Mucosa of rectum (tissue), 2 donors: Measurements from ENCODE around the gene CLBA1.
A peak's percentile ranks its signal among the peaks of the same experiment; 100 is the strongest.

Experiments
- H3K27ac ChIP-seq, 2 donors: one replicate each; pipeline ENCODE4 v1.7.0; 2013; ENCODE audit warnings: inconsistent platforms in 2 of 2, low read depth in 2 of 2, low read length in 2 of 2
- H3K27me3 ChIP-seq, 2 donors: one replicate each; pipeline ENCODE4 v1.7.0; 2013; ENCODE audit warnings: low read length in 2 of 2; ENCODE audit not compliant: control insufficient read depth in 2 of 2, insufficient read depth in 2 of 2
- H3K36me3 ChIP-seq, 2 donors: one replicate each; pipeline ENCODE4 v1.7.0; 2013; ENCODE audit warnings: low read length in 2 of 2; ENCODE audit not compliant: control insufficient read depth in 2 of 2, insufficient read depth in 2 of 2
- H3K4me1 ChIP-seq, 2 donors: one replicate each; pipeline ENCODE4 v1.7.0; 2013; ENCODE audit warnings: low read length in 2 of 2, mild to moderate bottlenecking in 1 of 2; ENCODE audit not compliant: control insufficient read depth in 2 of 2, insufficient read depth in 2 of 2
- H3K4me3 ChIP-seq, 2 donors: one replicate each; pipeline ENCODE4 v1.7.0; 2013; ENCODE audit warnings: low read length in 2 of 2
- H3K9ac ChIP-seq, 2 donors: one replicate each; pipeline ENCODE4 v1.7.0; 2013; ENCODE audit warnings: low read length in 2 of 2, low read depth in 1 of 2, mild to moderate bottlenecking in 1 of 2
- H3K9me3 ChIP-seq, 2 donors: one replicate each; pipeline ENCODE4 v1.7.0; 2013; ENCODE audit warnings: low read length in 2 of 2; ENCODE audit not compliant: control insufficient read depth in 2 of 2
- donor health status: healthy.
- donor health status: Normal muscosa, but diverticular disease.

CLBA1 gene

GRCh38 chr14:104975481-104976197 lies 9.9 kb upstream of the CLBA1 start:
- H3K9ac ChIP-seq: no peak overlapping the region
- H3K9me3 ChIP-seq: no peaks in the 10 kb centered on the region
- no peaks in the 10 kb centered on the region for H3K36me3 ChIP-seq
- H3K27me3 ChIP-seq: peaks cover 27 to 28% of the 10 kb centered on the region in 2 donors
- H3K27ac ChIP-seq: no peak overlapping the region
- no peak overlapping the region for H3K4me3 ChIP-seq
- peaks cover 45 to 52% of the 10 kb centered on the region in 2 donors for H3K4me1 ChIP-seq

- Histone ChIP-seq H3K27ac (no peak overlapping the region), H3K4me3 (peak overlapping the region in 1 of 2 donors; percentile 22), H3K36me3 (no peaks in the 10 kb centered on the region), H3K9me3 (no peaks in the 10 kb centered on the region), H3K9ac (peak overlapping the region in 1 of 2 donors; percentile 17), H3K4me1 (peaks cover 45 to 49% of the 10 kb centered on the region in 2 donors), H3K27me3 (peaks cover 28 to 31% of the 10 kb centered on the region in 2 donors)
Observed at GRCh38 chr14:104976198-104977007, 9.2 kb upstream of the CLBA1 start.

- H3K9me3 ChIP-seq: no peaks in the 10 kb centered on the region
- no peaks in the 10 kb centered on the region for H3K36me3 ChIP-seq
- H3K4me1 ChIP-seq: peaks cover 38 to 43% of the 10 kb centered on the region in 2 donors
- H3K27me3 ChIP-seq: peaks cover 28 to 31% of the 10 kb centered on the region in 2 donors
- H3K27ac ChIP-seq: no peak overlapping the region
- peak overlapping the region; percentile 36 to 65 for H3K4me3 ChIP-seq
- no peak overlapping the region for H3K9ac ChIP-seq
Observed at GRCh38 chr14:104977008-104977680, 8.4 kb upstream of the CLBA1 start.

- Histone ChIP-seq H3K4me3 (peak within 1 kb of the TSS; percentile 36 to 65), H3K27me3 (peaks cover 27 to 28% of the 10 kb centered on the region in 2 donors), H3K9me3 (no peaks in the 10 kb centered on the region), H3K36me3 (no peaks in the 10 kb centered on the region), H3K27ac (peak within 1 kb of the TSS in 1 of 2 donors; percentile 1), H3K9ac (peak within 1 kb of the TSS in 1 of 2 donors; percentile 18), H3K4me1 (peaks cover 30 to 35% of the 10 kb centered on the region in 2 donors)
Observed at GRCh38 chr14:104977681-104978653, 7.6 kb upstream of the CLBA1 start, which contains the start of gene AHNAK2. AHNAK2 (minus strand) TSS chr14:104978374; CDS start chr14:104978237, 137 bp downstream.

- Histone ChIP-seq H3K9me3 (no peaks in the 10 kb centered on the region), H3K27ac (peak overlapping the region in 1 of 2 donors; percentile 1), H3K9ac (no peak overlapping the region), H3K36me3 (no peaks in the 10 kb centered on the region), H3K27me3 (peaks cover 26 to 28% of the 10 kb centered on the region in 2 donors), H3K4me3 (peak overlapping the region in 1 of 2 donors; percentile 7), H3K4me1 (peaks cover 20 to 27% of the 10 kb centered on the region in 2 donors)
Observed at GRCh38 chr14:104978746-104979691, 6.6 kb upstream of the CLBA1 start.

- no peak overlapping the region for H3K4me3 ChIP-seq
- peaks cover 20 to 28% of the 10 kb centered on the region in 2 donors for H3K27me3 ChIP-seq
- no peak overlapping the region for H3K9ac ChIP-seq
- peaks cover 17 to 24% of the 10 kb centered on the region in 2 donors for H3K4me1 ChIP-seq
- no peaks in the 10 kb centered on the region for H3K9me3 ChIP-seq
- no peak overlapping the region for H3K27ac ChIP-seq
- no peaks in the 10 kb centered on the region for H3K36me3 ChIP-seq
Observed at GRCh38 chr14:104979758-104980610, 5.6 kb upstream of the CLBA1 start.

- H3K4me1 ChIP-seq: peaks cover 17 to 19% of the 10 kb centered on the region in 2 donors
- H3K9me3 ChIP-seq: no peaks in the 10 kb centered on the region
- H3K27ac ChIP-seq: no peak overlapping the region
- no peak overlapping the region for H3K9ac ChIP-seq
- no peak overlapping the region for H3K4me3 ChIP-seq
- H3K36me3 ChIP-seq: no peaks in the 10 kb centered on the region
- peaks cover 20 to 28% of the 10 kb centered on the region in 2 donors for H3K27me3 ChIP-seq
Observed at GRCh38 chr14:104980611-104981531, 4.7 kb upstream of the CLBA1 start.
